HepG2 (cell line): ENCODE results near the gene LDB2. TPM values are rescaled to one million over a fixed set of nuclear protein-coding genes. Genes with fewer than 3 reads are reported as not detected.
"Not testable (repeated sequence)": the region's sequence is repeated elsewhere in the genome, so short reads cannot be mapped to it uniquely, and the experiment has no call there.

Experiments
- ATAC-seq: fragments of 200-7000 bp; cut with Tn5 transposase; 3 replicates; pipeline ENCODE4 v1.9.1; 2020; ENCODE audit warnings: mild to moderate bottlenecking, moderate library complexity
- BruUV-seq: library from RNA; stranded (reverse); fragments of 400-500 nt; replicated peaks from 2 replicates; lab custom pipeline; 2021; lab: Mats Ljungman, UMichigan
- CTCF ChIA-PET: fragments of 300-600 bp; formaldehyde crosslinking; extraction: SDS; loops from one replicate; lab custom pipeline; 2021; ENCODE audit warnings: low total read pairs, inconsistent platforms, low intra/inter-chr PET ratio; lab: Yijun Ruan, JAX
- POLR2A ChIA-PET: fragments of 350-600 bp; sonication (Branson Sonifier 250); formaldehyde crosslinking; loops from one replicate; lab custom pipeline; 2020; ENCODE audit warnings: antibody characterized with exemption, inconsistent platforms; lab: Yijun Ruan, JAX
- DNase-seq: peaks from one replicate; pipeline ENCODE4 v3.0.0-alpha.2; 2015; ENCODE audit warnings: low spot score
- FAIRE-seq: peaks from 3 replicates; lab custom pipeline; 2011; peaks lifted over from hg19 to GRCh38; lab: Jason Lieb, UNC
- H2AFZ ChIP-seq: one replicate; pipeline ENCODE4 v1.6.1; 2011; ENCODE audit warnings: low read length, inconsistent platforms
- H3K27ac ChIP-seq: fragments of 300-600 bp; 3 replicates; pipeline ENCODE4 v1.8.0; 2011; ENCODE audit warnings: mixed run types, mild to moderate bottlenecking, mixed read lengths, low read length, inconsistent platforms; ENCODE audit not compliant: insufficient read depth; ENCODE audit errors: extremely low read length
- H3K27me3 ChIP-seq, 2 experiments: fragments of 200-600 bp in 1 of 2; 2 replicates in 1 of 2; 3 replicates in 1 of 2; pipeline versions ENCODE4 v1.6.0 to v1.8.0; 2011; ENCODE audit warnings: low read length in 2 of 2, mild to moderate bottlenecking in 2 of 2, moderate library complexity in 2 of 2, inconsistent platforms in 1 of 2; ENCODE audit not compliant: insufficient read depth in 2 of 2, control insufficient read depth in 1 of 2
- H3K36me3 ChIP-seq, 2 experiments: fragments of 200-600 bp in 1 of 2; replicated peaks in 1 of 2; 2 replicates in 1 of 2; 3 replicates in 1 of 2; pipeline versions ENCODE4 v1.5.1 to v1.8.0; 2011; ENCODE audit warnings: low read length in 2 of 2, inconsistent platforms in 1 of 2; ENCODE audit not compliant: insufficient read depth in 2 of 2, control insufficient read depth in 1 of 2
- H3K4me1 ChIP-seq: 2 replicates; pipeline ENCODE4 v1.5.1; 2012; ENCODE audit warnings: low read length, inconsistent platforms; ENCODE audit not compliant: insufficient read depth
- H3K4me2 ChIP-seq: 2 replicates; pipeline ENCODE4 v1.6.0; 2011; ENCODE audit warnings: low read depth, low read length, inconsistent platforms
- H3K4me3 ChIP-seq, 3 experiments: fragments of 200-600 bp in 1 of 3; sonication (generic), shearing (Covaris generic) in 1 of 3; replicated peaks in 1 of 3; 2 replicates each; pipeline ENCODE4 v1.5.1; 2011 to 2016; ENCODE audit warnings: low read length in 3 of 3, inconsistent platforms in 2 of 3, low read depth in 2 of 3, mild to moderate bottlenecking in 2 of 3, control low read depth in 1 of 3, mixed read lengths in 1 of 3; ENCODE audit not compliant: insufficient read depth in 1 of 3
- H3K79me2 ChIP-seq: one replicate; pipeline ENCODE4 v1.6.1; 2011; ENCODE audit warnings: low read length, inconsistent platforms; ENCODE audit not compliant: insufficient read depth
- H3K9ac ChIP-seq: 2 replicates; pipeline ENCODE4 v1.6.0; 2011; ENCODE audit warnings: mild to moderate bottlenecking, low read depth, low read length, inconsistent platforms; ENCODE audit not compliant: insufficient read depth
- H3K9me3 ChIP-seq: 2 replicates; pipeline ENCODE4 v1.5.1; 2012; ENCODE audit warnings: mild to moderate bottlenecking, low read length
- H4K20me1 ChIP-seq: 2 replicates; pipeline ENCODE4 v1.6.0; 2011; ENCODE audit warnings: inconsistent platforms, mild to moderate bottlenecking, low read length, moderate library complexity; ENCODE audit not compliant: insufficient read depth
- ARID5B ChIP-seq: IDR thresholded peaks from 2 replicates; pipeline ENCODE4 v1.4.0; 2020; ENCODE audit warnings: mild to moderate bottlenecking, missing genetic modification reagents
- KAT2B ChIP-seq: fragments of 150-350 bp; IDR thresholded peaks from 2 replicates; pipeline ENCODE4 v1.6.1; 2014; ENCODE audit warnings: low read depth, low read length, borderline replicate concordance
- MXD4 ChIP-seq: IDR thresholded peaks from 2 replicates; pipeline ENCODE4 v1.6.1; 2016; ENCODE audit warnings: mild to moderate bottlenecking, missing biosample characterization, missing genetic modification reagents
- ZFY ChIP-seq: sonication (generic); formaldehyde crosslinking; IDR thresholded peaks from 2 replicates; pipeline ENCODE4 v1.4.0; 2020; ENCODE audit warnings: missing genetic modification reagents
- ZNF576 ChIP-seq: sonication (generic); formaldehyde crosslinking; IDR thresholded peaks from 2 replicates; pipeline ENCODE4 v1.4.0; 2020; ENCODE audit warnings: mild to moderate bottlenecking, missing genetic modification reagents
- WGBS: methylation state at CpG from one replicate; pipeline ENCODE4 v1.1.6; 2017; ENCODE audit warnings: low lambda C conversion rate; 5-methylcytosine and 5-hydroxymethylcytosine counted together
- in situ Hi-C: cut with HindIII; loops from 2 replicates; pipeline ENCODE4 v1.10.0; 2017; ENCODE audit warnings: low pct_unique_long_range_greater_than_20kb; ENCODE audit not compliant: extremely low pct_ligation_motif_present
- intact Hi-C: fragments of 100-400 bp; cut with micrococcal nuclease; formaldehyde crosslinking; loops from one replicate; pipeline ENCODE4 v1.10.0; 2022; ENCODE audit not compliant: unreplicated experiment
- polyA plus RNA-seq, 8 experiments: library from polyadenylated mRNA; depleted of rRNA in 3 of 8; stranded (reverse) in 7 of 8; unstranded in 1 of 8; fragments of >200 nt; fragmentation: Illumina TruSeq in 4 of 8; extraction: Trizol in 4 of 8; gene quantifications; 2 replicates each; pipeline versions ENCODE4 v1.2.1 to v1.2.3, GENCODE V29; 2011 to 2016; ENCODE audit warnings: low read depth in 4 of 8, missing spikeins in 1 of 8, mixed read lengths in 1 of 8; ENCODE audit not compliant: insufficient read depth in 1 of 8
- total RNA-seq, 5 experiments: library from RNA; depleted of rRNA; stranded (reverse); fragments of >200 nt; fragmentation: Illumina TruSeq; extraction: Trizol; gene quantifications; 2 replicates each; pipeline ENCODE4 v1.2.3, GENCODE V29; 2016; ENCODE audit warnings: low read depth in 1 of 5

Gene LDB2
- total and polyA plus RNA-seq, 2 of the 13 experiments (the other 11 are each of a cell fraction or from before 2014, with no cell fraction given): not detected

GRCh38 chr4:16628835-16629234 is 269.6 kb downstream of the LDB2 start:
- ATAC-seq, H3K27ac ChIP-seq, CTCF ChIA-PET: not testable (repeated sequence)

GRCh38 chr4:16627999-16628398 is 270.4 kb downstream of the LDB2 start:
- ChIA-PET POLR2A (no interaction called here), CTCF (no interaction called here)
- Histone ChIP-seq H3K4me1 (no peaks in the 10 kb centered on the region), H3K9me3 (no peaks in the 10 kb centered on the region), H3K27me3 (no peaks in the 10 kb centered on the region), H3K79me2 (no peaks in the 10 kb centered on the region), H3K9ac (no peak overlapping the region), H3K4me3 (no peak overlapping the region), H3K36me3 (no peaks in the 10 kb centered on the region), H2AFZ (no peak overlapping the region), H3K27ac (no peak overlapping the region), H3K4me2 (no peak overlapping the region), H4K20me1 (no peaks in the 10 kb centered on the region)
- BruUV-seq: no TSS peak
- intact Hi-C loops: no loop called here
- FAIRE-seq (no peak), ATAC-seq (no peak), DNase-seq (no peak)
- WGBS: 0% methylated on average over 5 of the region's 6 CpGs
- in situ Hi-C loops: no loop called here
- TF ChIP-seq ARID5B (no peak), ZNF576 (no peak), KAT2B (no peak), MXD4 (CRISPR knock-in tag) (no peak), ZFY (CRISPR knock-in tag) (no peak)

More at GRCh38 chr4:16628835-16629234, 269.6 kb downstream of the LDB2 start:
- H4K20me1 ChIP-seq, H3K36me3 ChIP-seq, H3K4me2 ChIP-seq, BruUV-seq, POLR2A ChIA-PET, H3K9me3 ChIP-seq, H3K4me3 ChIP-seq, DNase-seq, FAIRE-seq, H3K4me1 ChIP-seq, intact Hi-C loops, in situ Hi-C loops, H3K27me3 ChIP-seq, H3K79me2 ChIP-seq, H3K9ac ChIP-seq, H2AFZ ChIP-seq: not testable (repeated sequence)
- 10% methylated on average over 3 of the region's 4 CpGs for WGBS
